HepG2 (cell line): ENCODE results near the gene HK3. TPM values are rescaled to one million over a fixed set of nuclear protein-coding genes. Genes with fewer than 3 reads are reported as not detected.

Experiments
- ATAC-seq: fragments of 200-7000 bp; cut with Tn5 transposase; 3 replicates; pipeline ENCODE4 v1.9.1; 2020; ENCODE audit warnings: mild to moderate bottlenecking, moderate library complexity
- BruUV-seq: library from RNA; stranded (reverse); fragments of 400-500 nt; replicated peaks from 2 replicates; lab custom pipeline; 2021; lab: Mats Ljungman, UMichigan
- CTCF ChIA-PET: fragments of 300-600 bp; formaldehyde crosslinking; extraction: SDS; loops from one replicate; lab custom pipeline; 2021; ENCODE audit warnings: low total read pairs, inconsistent platforms, low intra/inter-chr PET ratio; lab: Yijun Ruan, JAX
- POLR2A ChIA-PET: fragments of 350-600 bp; sonication (Branson Sonifier 250); formaldehyde crosslinking; loops from one replicate; lab custom pipeline; 2020; ENCODE audit warnings: antibody characterized with exemption, inconsistent platforms; lab: Yijun Ruan, JAX
- DNase-seq: peaks from one replicate; pipeline ENCODE4 v3.0.0-alpha.2; 2015; ENCODE audit warnings: low spot score
- FAIRE-seq: peaks from 3 replicates; lab custom pipeline; 2011; peaks lifted over from hg19 to GRCh38; lab: Jason Lieb, UNC
- H2AFZ ChIP-seq: one replicate; pipeline ENCODE4 v1.6.1; 2011; ENCODE audit warnings: low read length, inconsistent platforms
- H3K27ac ChIP-seq: fragments of 300-600 bp; 3 replicates; pipeline ENCODE4 v1.8.0; 2011; ENCODE audit warnings: mixed run types, mild to moderate bottlenecking, mixed read lengths, low read length, inconsistent platforms; ENCODE audit not compliant: insufficient read depth; ENCODE audit errors: extremely low read length
- H3K27me3 ChIP-seq, 2 experiments: fragments of 200-600 bp in 1 of 2; 2 replicates in 1 of 2; 3 replicates in 1 of 2; pipeline versions ENCODE4 v1.6.0 to v1.8.0; 2011; ENCODE audit warnings: low read length in 2 of 2, mild to moderate bottlenecking in 2 of 2, moderate library complexity in 2 of 2, inconsistent platforms in 1 of 2; ENCODE audit not compliant: insufficient read depth in 2 of 2, control insufficient read depth in 1 of 2
- H3K36me3 ChIP-seq, 2 experiments: fragments of 200-600 bp in 1 of 2; replicated peaks in 1 of 2; 2 replicates in 1 of 2; 3 replicates in 1 of 2; pipeline versions ENCODE4 v1.5.1 to v1.8.0; 2011; ENCODE audit warnings: low read length in 2 of 2, inconsistent platforms in 1 of 2; ENCODE audit not compliant: insufficient read depth in 2 of 2, control insufficient read depth in 1 of 2
- H3K4me1 ChIP-seq: 2 replicates; pipeline ENCODE4 v1.5.1; 2012; ENCODE audit warnings: low read length, inconsistent platforms; ENCODE audit not compliant: insufficient read depth
- H3K4me2 ChIP-seq: 2 replicates; pipeline ENCODE4 v1.6.0; 2011; ENCODE audit warnings: low read depth, low read length, inconsistent platforms
- H3K4me3 ChIP-seq, 3 experiments: fragments of 200-600 bp in 1 of 3; sonication (generic), shearing (Covaris generic) in 1 of 3; replicated peaks in 1 of 3; 2 replicates each; pipeline ENCODE4 v1.5.1; 2011 to 2016; ENCODE audit warnings: low read length in 3 of 3, inconsistent platforms in 2 of 3, low read depth in 2 of 3, mild to moderate bottlenecking in 2 of 3, control low read depth in 1 of 3, mixed read lengths in 1 of 3; ENCODE audit not compliant: insufficient read depth in 1 of 3
- H3K79me2 ChIP-seq: one replicate; pipeline ENCODE4 v1.6.1; 2011; ENCODE audit warnings: low read length, inconsistent platforms; ENCODE audit not compliant: insufficient read depth
- H3K9ac ChIP-seq: 2 replicates; pipeline ENCODE4 v1.6.0; 2011; ENCODE audit warnings: mild to moderate bottlenecking, low read depth, low read length, inconsistent platforms; ENCODE audit not compliant: insufficient read depth
- H3K9me3 ChIP-seq: 2 replicates; pipeline ENCODE4 v1.5.1; 2012; ENCODE audit warnings: mild to moderate bottlenecking, low read length
- H4K20me1 ChIP-seq: 2 replicates; pipeline ENCODE4 v1.6.0; 2011; ENCODE audit warnings: inconsistent platforms, mild to moderate bottlenecking, low read length, moderate library complexity; ENCODE audit not compliant: insufficient read depth
- ATF2 ChIP-seq: sonication (generic); formaldehyde crosslinking; IDR thresholded peaks from 2 replicates; pipeline ENCODE4 v1.4.0; 2020; ENCODE audit warnings: missing genetic modification reagents
- DMTF1 ChIP-seq: sonication (generic); formaldehyde crosslinking; IDR thresholded peaks from 2 replicates; pipeline ENCODE4 v1.4.0; 2020; ENCODE audit warnings: mild to moderate bottlenecking, missing genetic modification reagents
- NFE2L1 ChIP-seq: sonication (generic); formaldehyde crosslinking; IDR thresholded peaks from 2 replicates; pipeline ENCODE4 v1.4.0; 2020; ENCODE audit warnings: missing genetic modification reagents, mild to moderate bottlenecking, borderline replicate concordance
- ZHX1 ChIP-seq: sonication (generic); formaldehyde crosslinking; IDR thresholded peaks from 2 replicates; pipeline ENCODE4 v1.8.1; 2022; ENCODE audit warnings: low read depth, mild to moderate bottlenecking, missing genetic modification reagents
- WGBS: methylation state at CpG from one replicate; pipeline ENCODE4 v1.1.6; 2017; ENCODE audit warnings: low lambda C conversion rate; 5-methylcytosine and 5-hydroxymethylcytosine counted together
- in situ Hi-C: cut with HindIII; loops from 2 replicates; pipeline ENCODE4 v1.10.0; 2017; ENCODE audit warnings: low pct_unique_long_range_greater_than_20kb; ENCODE audit not compliant: extremely low pct_ligation_motif_present
- intact Hi-C: fragments of 100-400 bp; cut with micrococcal nuclease; formaldehyde crosslinking; loops from one replicate; pipeline ENCODE4 v1.10.0; 2022; ENCODE audit not compliant: unreplicated experiment
- polyA plus RNA-seq, 8 experiments: library from polyadenylated mRNA; depleted of rRNA in 3 of 8; stranded (reverse) in 7 of 8; unstranded in 1 of 8; fragments of >200 nt; fragmentation: Illumina TruSeq in 4 of 8; extraction: Trizol in 4 of 8; gene quantifications; 2 replicates each; pipeline versions ENCODE4 v1.2.1 to v1.2.3, GENCODE V29; 2011 to 2016; ENCODE audit warnings: low read depth in 4 of 8, missing spikeins in 1 of 8, mixed read lengths in 1 of 8; ENCODE audit not compliant: insufficient read depth in 1 of 8
- total RNA-seq, 5 experiments: library from RNA; depleted of rRNA; stranded (reverse); fragments of >200 nt; fragmentation: Illumina TruSeq; extraction: Trizol; gene quantifications; 2 replicates each; pipeline ENCODE4 v1.2.3, GENCODE V29; 2016; ENCODE audit warnings: low read depth in 1 of 5
- TF ChIP-seq, protein P1 (sequence below): sonication (generic); formaldehyde crosslinking; IDR thresholded peaks from 2 replicates; pipeline ENCODE4 v1.5.0; 2020; ENCODE audit warnings: mild to moderate bottlenecking, missing genetic modification reagents, moderate library complexity
- TF ChIP-seq, protein P2 (sequence below): sonication (generic); formaldehyde crosslinking; IDR thresholded peaks from 2 replicates; pipeline ENCODE4 v1.5.0; 2020; ENCODE audit warnings: mild to moderate bottlenecking, missing genetic modification reagents, borderline replicate concordance

HK3 gene
- total and polyA plus RNA-seq, 2 of the 13 experiments (the other 11 are each of a cell fraction or from before 2014, with no cell fraction given), result not detected

GRCh38 chr5:176890455-176891330 is 8.5 kb downstream of the HK3 start:
- ChIA-PET CTCF (no interaction called here), POLR2A (no interaction called here)
- BruUV-seq, result no TSS peak
- H3K79me2 ChIP-seq, result no peaks in the 10 kb centered on the region
- H3K9ac ChIP-seq, result no peak overlapping the region
- no peaks in the 10 kb centered on the region for H3K4me1 ChIP-seq
- no peak overlapping the region for H2AFZ ChIP-seq
- no peaks in the 10 kb centered on the region for H4K20me1 ChIP-seq
- WGBS, result 17% methylated on average over 6 of the region's 9 CpGs
- intact Hi-C loops (no loop called here), in situ Hi-C loops (no loop called here)
- DNase-seq (no peak), ATAC-seq (no peak), FAIRE-seq (no peak)
- H3K9me3 ChIP-seq, result no peaks in the 10 kb centered on the region
- no peak overlapping the region for H3K4me2 ChIP-seq
- H3K4me3 ChIP-seq, result no peak overlapping the region
- H3K27me3 ChIP-seq, result peaks cover 0 to 31% of the 10 kb centered on the region in 2 experiments; a peak in 4 of 5 replicates
- no peak overlapping the region for H3K27ac ChIP-seq
- H3K36me3 ChIP-seq, result no peaks in the 10 kb centered on the region
- TF ChIP-seq, protein P1, sequence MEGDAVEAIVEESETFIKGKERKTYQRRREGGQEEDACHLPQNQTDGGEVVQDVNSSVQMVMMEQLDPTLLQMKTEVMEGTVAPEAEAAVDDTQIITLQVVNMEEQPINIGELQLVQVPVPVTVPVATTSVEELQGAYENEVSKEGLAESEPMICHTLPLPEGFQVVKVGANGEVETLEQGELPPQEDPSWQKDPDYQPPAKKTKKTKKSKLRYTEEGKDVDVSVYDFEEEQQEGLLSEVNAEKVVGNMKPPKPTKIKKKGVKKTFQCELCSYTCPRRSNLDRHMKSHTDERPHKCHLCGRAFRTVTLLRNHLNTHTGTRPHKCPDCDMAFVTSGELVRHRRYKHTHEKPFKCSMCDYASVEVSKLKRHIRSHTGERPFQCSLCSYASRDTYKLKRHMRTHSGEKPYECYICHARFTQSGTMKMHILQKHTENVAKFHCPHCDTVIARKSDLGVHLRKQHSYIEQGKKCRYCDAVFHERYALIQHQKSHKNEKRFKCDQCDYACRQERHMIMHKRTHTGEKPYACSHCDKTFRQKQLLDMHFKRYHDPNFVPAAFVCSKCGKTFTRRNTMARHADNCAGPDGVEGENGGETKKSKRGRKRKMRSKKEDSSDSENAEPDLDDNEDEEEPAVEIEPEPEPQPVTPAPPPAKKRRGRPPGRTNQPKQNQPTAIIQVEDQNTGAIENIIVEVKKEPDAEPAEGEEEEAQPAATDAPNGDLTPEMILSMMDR, result no peak
- TF ChIP-seq ZHX1, result no peak
- no peak for TF ChIP-seq DMTF1
- TF ChIP-seq, protein P2, sequence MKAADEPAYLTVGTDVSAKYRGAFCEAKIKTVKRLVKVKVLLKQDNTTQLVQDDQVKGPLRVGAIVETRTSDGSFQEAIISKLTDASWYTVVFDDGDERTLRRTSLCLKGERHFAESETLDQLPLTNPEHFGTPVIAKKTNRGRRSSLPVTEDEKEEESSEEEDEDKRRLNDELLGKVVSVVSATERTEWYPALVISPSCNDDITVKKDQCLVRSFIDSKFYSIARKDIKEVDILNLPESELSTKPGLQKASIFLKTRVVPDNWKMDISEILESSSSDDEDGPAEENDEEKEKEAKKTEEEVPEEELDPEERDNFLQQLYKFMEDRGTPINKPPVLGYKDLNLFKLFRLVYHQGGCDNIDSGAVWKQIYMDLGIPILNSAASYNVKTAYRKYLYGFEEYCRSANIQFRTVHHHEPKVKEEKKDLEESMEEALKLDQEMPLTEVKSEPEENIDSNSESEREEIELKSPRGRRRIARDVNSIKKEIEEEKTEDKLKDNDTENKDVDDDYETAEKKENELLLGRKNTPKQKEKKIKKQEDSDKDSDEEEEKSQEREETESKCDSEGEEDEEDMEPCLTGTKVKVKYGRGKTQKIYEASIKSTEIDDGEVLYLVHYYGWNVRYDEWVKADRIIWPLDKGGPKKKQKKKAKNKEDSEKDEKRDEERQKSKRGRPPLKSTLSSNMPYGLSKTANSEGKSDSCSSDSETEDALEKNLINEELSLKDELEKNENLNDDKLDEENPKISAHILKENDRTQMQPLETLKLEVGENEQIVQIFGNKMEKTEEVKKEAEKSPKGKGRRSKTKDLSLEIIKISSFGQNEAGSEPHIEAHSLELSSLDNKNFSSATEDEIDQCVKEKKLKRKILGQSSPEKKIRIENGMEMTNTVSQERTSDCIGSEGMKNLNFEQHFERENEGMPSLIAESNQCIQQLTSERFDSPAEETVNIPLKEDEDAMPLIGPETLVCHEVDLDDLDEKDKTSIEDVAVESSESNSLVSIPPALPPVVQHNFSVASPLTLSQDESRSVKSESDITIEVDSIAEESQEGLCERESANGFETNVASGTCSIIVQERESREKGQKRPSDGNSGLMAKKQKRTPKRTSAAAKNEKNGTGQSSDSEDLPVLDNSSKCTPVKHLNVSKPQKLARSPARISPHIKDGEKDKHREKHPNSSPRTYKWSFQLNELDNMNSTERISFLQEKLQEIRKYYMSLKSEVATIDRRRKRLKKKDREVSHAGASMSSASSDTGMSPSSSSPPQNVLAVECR (CRISPR knock-in tag), result no peak
- no peak for TF ChIP-seq NFE2L1 (CRISPR knock-in tag)
- no peak for TF ChIP-seq ATF2 (CRISPR knock-in tag)
